Epidermal melanocyte (primary cell): Measurements from ENCODE around the gene PAEP.
A peak's percentile ranks its signal among the peaks of the same experiment; 100 is the strongest.

ENCODE experiments used
- DNase-seq: peaks from one replicate; pipeline ENCODE4 v3.0.0; 2011; ENCODE audit warnings: low spot score; ENCODE audit not compliant: insufficient read length

Gene PAEP

DNA sequence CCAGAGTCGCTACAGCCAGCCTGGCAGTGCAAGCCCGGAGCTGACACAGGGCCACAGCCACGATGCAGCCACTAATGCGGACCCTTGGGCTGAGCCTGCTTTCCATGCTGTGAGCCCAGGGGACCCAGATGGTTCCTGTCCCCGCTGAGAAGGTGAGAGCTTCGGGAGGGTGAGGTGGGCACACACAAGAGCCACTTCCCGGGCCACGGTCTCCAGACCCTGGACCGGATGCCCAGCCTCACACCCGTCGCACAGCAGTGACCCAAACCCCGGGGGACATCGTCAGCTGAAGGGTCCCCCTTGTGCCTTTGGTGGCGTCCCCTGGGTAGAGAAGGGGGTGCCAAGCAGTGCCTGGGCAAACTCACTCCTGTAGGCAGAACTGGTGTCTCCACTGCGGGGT, 13.4 kb downstream of the PAEP start:
- no peak for DNase-seq

DNA sequence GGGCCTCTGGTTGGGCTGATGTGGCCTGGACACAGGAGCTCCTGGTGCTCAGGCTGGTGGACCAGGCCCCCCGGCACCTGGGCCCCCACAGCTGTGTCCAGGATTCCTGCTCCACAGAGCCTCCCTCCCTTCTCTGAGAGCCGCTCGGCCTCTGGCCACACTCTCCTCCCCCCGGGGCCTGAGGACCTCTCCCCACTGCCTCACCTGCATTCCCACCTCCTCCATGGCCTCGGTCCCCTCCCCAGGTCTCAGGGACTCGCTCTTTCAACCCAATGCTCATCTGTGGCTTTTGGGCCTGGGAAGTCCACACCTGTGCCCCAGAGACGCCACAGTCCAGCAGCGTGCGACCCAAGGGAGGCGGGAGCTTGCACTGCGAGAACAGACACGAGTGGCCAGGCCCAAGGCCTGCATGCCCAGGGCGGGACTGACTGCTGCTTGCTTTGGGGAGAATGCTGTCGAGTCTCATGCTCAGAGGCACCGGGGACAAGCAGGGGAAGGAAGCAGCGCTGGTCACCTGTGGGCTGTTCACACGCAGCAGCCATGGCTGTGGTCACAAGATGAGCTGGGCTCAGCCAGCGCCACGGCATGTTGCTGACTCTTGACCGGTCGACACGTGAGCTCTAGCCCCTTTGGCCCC, 14.6 kb downstream of the PAEP start:
- no peak for DNase-seq

- DNase-seq: no peak
These were observed 15.7 kb downstream of the PAEP start for GRCh38 chr9:135577256-135577655.

DNA sequence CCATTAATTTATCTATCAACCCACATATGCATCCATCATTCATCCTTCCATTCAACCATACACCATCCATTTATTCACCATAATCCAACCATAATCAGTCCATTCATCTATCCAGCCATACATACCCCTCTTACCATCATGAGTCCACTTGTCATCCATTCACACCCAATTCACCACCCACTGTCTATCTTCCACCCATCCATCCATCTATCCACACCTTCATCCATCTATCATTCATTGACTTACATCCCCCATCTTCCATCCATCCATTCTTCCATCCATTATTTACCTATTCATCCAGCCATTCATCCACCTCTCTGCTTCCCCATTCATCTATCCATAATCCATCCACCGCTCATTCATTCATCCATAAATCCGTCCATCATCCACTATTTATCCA, 17.8 kb downstream of the PAEP start:
- no peak for DNase-seq

DNA sequence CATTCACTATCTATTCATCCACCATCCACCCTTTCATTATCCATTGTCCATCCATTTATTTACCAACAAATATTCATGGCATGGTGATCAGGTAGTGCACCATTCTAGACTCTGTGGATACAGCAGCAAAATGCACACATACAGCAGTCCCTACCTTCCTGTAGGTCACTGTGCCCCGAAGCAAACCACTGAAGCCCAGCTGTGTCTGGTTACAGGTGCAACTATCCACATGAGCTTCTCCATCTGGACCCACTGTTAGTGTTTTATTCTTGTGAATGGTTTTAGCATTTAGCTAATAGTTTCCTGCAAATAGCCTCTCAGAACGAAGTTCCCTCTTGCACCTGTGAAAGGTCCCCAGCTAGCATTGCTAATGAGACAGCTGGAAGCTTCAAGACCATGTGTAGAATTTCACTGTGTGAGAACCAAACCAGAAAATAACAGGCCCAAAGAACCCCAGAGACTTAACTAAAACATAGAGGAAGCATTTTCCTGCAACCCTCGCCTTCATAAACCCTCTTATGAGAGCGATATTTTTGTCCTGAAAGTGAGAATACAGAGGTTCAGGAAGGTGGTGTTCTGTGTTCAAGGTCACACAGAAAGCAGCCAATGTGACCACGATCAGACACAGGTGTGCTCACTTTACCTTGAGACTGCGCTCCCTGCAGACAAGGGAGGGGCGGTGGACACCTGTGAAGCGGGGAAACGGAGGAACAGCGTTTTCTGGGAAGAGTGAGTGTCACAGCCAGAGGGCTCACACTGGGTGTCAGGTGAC, 18.5 kb downstream of the PAEP start:
- no peak for DNase-seq

DNA sequence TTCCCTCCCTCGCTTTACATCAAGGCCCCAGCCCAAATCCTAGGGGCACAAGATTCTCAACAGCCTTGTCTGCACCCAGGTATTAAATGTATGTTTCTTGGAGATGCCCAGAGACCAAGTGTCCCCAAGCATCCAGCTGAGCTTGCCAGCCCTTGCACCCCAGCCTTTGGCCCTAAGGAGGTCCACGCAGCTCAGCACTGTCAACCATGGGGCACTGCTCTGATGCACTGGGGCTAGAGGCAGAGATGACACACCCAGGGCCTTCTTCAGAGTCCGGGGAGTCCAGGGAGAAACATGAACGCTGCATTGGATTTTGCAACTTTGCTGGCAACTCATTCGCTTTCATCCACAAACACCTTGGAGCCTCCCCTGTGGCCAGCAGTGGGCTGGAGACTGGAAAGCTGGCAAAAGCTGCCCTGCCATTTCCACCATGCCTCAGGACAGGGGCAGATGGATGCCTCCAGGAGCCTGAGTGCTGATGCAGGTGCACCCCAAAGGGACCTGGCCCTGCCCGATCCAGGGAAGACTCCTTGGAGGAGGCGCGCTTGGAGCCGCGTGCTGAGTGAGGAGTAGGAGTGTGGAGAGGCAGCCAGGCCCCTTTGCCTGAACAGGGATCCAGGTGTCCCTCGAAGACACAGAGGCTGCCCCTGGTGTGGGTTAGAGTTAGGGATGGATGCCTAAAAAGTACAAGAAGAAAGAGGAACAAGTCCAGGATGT, 19.3 kb downstream of the PAEP start:
- DNase-seq: no peak

GRCh38 chr9:135581636-135582426, 20.3 kb downstream of the PAEP start:
- DNase-seq: no peak

DNA sequence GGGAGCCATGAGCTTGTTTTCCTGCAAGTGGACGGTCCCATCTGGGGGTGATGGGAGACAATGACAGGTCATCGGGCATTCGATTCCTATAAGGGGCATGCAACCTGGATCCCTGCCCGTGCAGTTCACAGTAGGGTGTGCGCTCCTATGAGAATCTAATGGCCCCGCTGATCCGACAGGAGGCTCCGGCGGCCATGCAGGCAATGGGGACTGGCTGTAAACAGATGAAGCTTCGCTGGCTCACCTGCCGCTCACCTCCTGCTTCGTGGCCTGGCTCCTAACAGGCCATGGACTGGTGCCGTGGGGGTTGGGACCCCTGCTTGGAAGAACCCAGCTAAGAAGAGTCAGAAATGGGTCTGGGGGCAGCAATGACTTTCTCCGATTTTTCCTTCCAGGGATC, 21.0 kb downstream of the PAEP start:
- no peak for DNase-seq

DNA sequence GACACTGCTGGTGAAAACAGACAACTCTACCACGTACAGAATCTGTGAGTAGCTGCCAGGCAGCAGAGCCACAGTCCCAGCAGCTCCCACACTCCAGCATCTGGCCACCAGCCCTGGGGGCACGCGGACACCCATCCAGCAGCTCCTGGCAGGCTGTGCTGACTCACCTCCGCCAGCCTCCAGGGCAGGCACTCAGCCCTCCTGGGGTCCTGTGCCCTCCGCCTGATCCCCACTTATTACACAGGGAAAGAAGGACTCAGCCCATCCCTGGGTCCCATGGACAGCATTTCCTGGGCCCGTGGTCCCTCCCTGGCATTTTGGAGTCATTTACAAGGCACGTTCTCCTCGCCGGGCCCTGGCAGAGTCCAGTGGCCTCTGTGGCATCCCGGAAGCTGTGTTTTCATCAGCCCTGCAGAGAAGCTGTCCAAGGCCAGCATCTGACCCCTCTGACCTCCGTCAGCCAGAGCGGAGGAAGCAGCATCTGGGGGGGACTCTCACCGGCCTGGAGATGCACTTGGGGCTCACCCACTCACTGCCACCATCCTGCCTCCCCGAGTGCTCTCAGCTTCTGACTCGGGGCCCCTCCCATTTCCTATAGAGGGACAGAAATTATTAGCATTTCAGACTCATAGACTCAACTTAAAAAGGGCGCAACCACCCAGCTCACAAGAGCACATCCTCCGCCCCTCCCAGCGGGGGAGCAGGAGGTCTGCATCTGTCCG, 21.6 kb downstream of the PAEP start:
- DNase-seq: no peak

- DNase-seq: no peak
These were observed 22.1 kb downstream of the PAEP start for GRCh38 chr9:135583688-135584011.

DNA sequence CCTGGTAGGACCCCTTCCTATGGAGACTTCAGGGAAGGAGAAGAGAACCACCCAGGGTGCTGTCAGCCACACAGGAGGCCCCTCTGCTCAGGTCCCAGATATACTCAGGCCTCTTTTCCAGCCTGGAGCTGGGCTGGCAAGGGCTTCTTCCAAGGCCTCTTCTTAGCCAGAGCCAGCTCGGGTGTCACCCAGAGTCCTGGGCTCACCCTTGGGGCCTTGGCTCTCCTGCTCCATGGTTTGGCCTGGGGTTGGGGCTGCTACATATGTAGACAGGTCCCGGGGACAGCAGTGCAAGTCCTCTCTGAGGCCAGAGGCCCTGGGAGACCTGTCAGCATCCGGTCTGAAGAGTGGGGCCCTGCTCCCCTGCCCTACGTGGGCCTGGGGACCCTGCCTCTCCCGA, 22.8 kb downstream of the PAEP start:
- DNase-seq: no peak

- DNase-seq: no peak
These were observed 23.4 kb downstream of the PAEP start for GRCh38 chr9:135584934-135585333.

- DNase-seq: no peak
These were observed 25.1 kb downstream of the PAEP start for GRCh38 chr9:135586601-135587109.

GRCh38 chr9:135587658-135588057, 26.1 kb downstream of the PAEP start:
- no peak for DNase-seq

DNA sequence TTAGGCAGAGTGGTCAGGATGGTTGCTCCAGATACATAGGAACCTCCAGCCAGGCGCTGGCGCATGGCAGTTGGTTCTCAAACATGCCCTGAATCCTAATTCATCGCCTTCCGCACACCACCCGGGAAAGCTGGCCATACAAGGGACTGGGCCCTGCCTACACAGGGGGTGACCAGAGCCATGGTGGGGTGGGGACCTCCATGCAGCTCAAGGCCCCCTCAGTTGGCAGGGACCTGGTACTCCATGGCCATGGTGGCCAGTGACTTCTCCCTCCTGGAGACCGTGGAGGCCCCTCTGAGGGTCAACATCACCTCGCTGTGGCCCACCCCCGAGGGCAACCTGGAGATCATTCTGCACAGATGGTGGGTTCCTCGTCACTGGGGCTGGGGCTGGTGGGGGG, 26.8 kb downstream of the PAEP start:
- DNase-seq: peak; percentile 7

GRCh38 chr9:135588886-135589595, 27.5 kb downstream of the PAEP start:
- peak; percentile 3 for DNase-seq

- peak; percentile 7 for DNase-seq
These were observed 28.3 kb downstream of the PAEP start for GRCh38 chr9:135589596-135590485.

DNA sequence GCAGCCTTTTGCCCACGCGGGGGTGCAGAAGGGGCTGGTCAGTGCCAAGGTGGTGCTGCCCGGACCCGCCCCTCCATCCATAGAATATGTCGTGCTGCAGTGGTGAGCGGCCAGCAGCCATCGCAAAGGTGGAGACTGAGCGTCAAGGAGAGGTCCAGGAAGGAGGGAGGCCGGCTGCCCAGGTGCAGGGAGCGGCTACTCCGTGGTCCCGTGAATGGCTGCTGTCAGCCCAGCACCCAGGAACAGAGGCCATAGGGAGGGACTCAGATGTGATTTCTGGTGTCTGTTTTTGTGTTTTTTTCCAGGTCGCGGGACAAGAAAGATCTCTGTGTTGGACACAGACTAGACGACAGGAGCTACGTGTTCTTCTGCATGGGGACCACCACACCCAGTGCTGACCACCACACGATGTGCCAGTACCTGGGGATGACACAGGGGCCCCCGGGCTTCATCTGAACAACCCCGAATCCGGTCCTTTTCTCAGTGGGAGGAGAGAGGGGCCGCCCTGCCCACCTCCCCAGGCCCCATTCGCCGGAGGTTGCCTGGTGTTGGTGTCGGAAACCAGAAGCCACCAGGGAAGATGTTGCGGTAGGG, 29.0 kb downstream of the PAEP start:
- peak; percentile 12 for DNase-seq
